HFFc6 (cell line): Measurements from ENCODE around the gene TRIB2. TPM values are rescaled to one million over a fixed set of nuclear protein-coding genes. Genes with fewer than 3 reads are reported as not detected.

Experiments
- DNase-seq: peaks from one replicate; pipeline ENCODE4 v3.0.0-alpha.2; 2018
- H3K27ac Mint-ChIP-seq: 2 replicates; pipeline ENCODE4 v1.8.0; 2020; ENCODE audit warnings: mild to moderate bottlenecking, mixed read lengths
- H3K27me3 Mint-ChIP-seq: 2 replicates; pipeline ENCODE4 v1.8.0; 2021; ENCODE audit warnings: mild to moderate bottlenecking, moderate library complexity, mixed read lengths; ENCODE audit not compliant: insufficient read depth
- H3K36me3 Mint-ChIP-seq: 2 replicates; pipeline ENCODE4 v1.8.0; 2021; ENCODE audit warnings: low read depth, mixed read lengths
- H3K4me1 Mint-ChIP-seq: 2 replicates; pipeline ENCODE4 v1.8.0; 2020; ENCODE audit warnings: low read depth, mixed read lengths
- H3K4me3 Mint-ChIP-seq: 2 replicates; pipeline ENCODE4 v1.8.0; 2020; ENCODE audit warnings: mild to moderate bottlenecking, moderate library complexity, mixed read lengths
- H3K9me3 Mint-ChIP-seq: 2 replicates; pipeline ENCODE4 v1.8.0; 2020; ENCODE audit warnings: mild to moderate bottlenecking, mixed read lengths
- CTCF ChIP-seq: fragments of 200-600 bp; sonication (generic); IDR thresholded peaks from 2 replicates; pipeline ENCODE4 v1.5.0; 2021; ENCODE audit warnings: antibody characterized with exemption, mild to moderate bottlenecking
- total RNA-seq, 6 experiments: library from RNA; stranded (reverse); fragmentation: NEBNext Ultra II Directional; extraction: Animal tissue kit (Norgen Biotek cat#: 25700); gene quantifications; 2 replicates in 1 of 6; 3 replicates in 5 of 6; pipeline ENCODE4 v1.2.3, GENCODE V29; 2021

The TRIB2 gene
- total RNA-seq, 6 experiments from 2014 or later: 13.6 to 22.9 (median 16.8) TPM

GRCh38 chr2:12718015-12718671, 1.4 kb downstream of the TRIB2 start:
- peaks cover 22% of the 10 kb centered on the region for H3K36me3 Mint-ChIP-seq
- H3K4me1 Mint-ChIP-seq: peaks cover 69% of the 10 kb centered on the region
- H3K27me3 Mint-ChIP-seq: peaks cover 3% of the 10 kb centered on the region; the same call in 1 of the 2 replicates
- H3K4me3 Mint-ChIP-seq: peak overlapping the region; percentile 98
- no peak for TF ChIP-seq CTCF
- peak overlapping the region; percentile 91 for H3K27ac Mint-ChIP-seq
- no peaks in the 10 kb centered on the region for H3K9me3 Mint-ChIP-seq
- DNase-seq: no peak

- no peak for DNase-seq
- no peaks in the 10 kb centered on the region for H3K9me3 Mint-ChIP-seq
- H3K36me3 Mint-ChIP-seq: peaks cover 29% of the 10 kb centered on the region
- H3K27me3 Mint-ChIP-seq: peaks cover 3% of the 10 kb centered on the region; the same call in 1 of the 2 replicates
- TF ChIP-seq CTCF: no peak; the same call in 1 of the 2 replicates
- peak overlapping the region; percentile 91 for H3K27ac Mint-ChIP-seq
- peaks cover 74% of the 10 kb centered on the region for H3K4me1 Mint-ChIP-seq
- peak overlapping the region; percentile 98 for H3K4me3 Mint-ChIP-seq
These were observed 2.1 kb downstream of the TRIB2 start for GRCh38 chr2:12718711-12719399.

- no peak for TF ChIP-seq CTCF
- peaks cover 74% of the 10 kb centered on the region for H3K4me1 Mint-ChIP-seq
- H3K27ac Mint-ChIP-seq: peak overlapping the region; percentile 91
These were observed 2.9 kb downstream of the TRIB2 start for GRCh38 chr2:12719400-12720277.

GRCh38 chr2:12720278-12720620, 3.5 kb downstream of the TRIB2 start:
- no peak for TF ChIP-seq CTCF
- no peak for DNase-seq
- H3K4me1 Mint-ChIP-seq: peaks cover 70% of the 10 kb centered on the region
- peak overlapping the region; percentile 91 for H3K27ac Mint-ChIP-seq
- peak overlapping the region; percentile 98 for H3K4me3 Mint-ChIP-seq
- H3K36me3 Mint-ChIP-seq: peaks cover 43% of the 10 kb centered on the region
- peaks cover 3% of the 10 kb centered on the region; the same call in 1 of the 2 replicates for H3K27me3 Mint-ChIP-seq
- H3K9me3 Mint-ChIP-seq: no peaks in the 10 kb centered on the region

More at GRCh38 chr2:12719400-12720277, 2.9 kb downstream of the TRIB2 start:
- Mint-ChIP-seq H3K27me3 (peaks cover 3% of the 10 kb centered on the region; the same call in 1 of the 2 replicates), H3K36me3 (peaks cover 37% of the 10 kb centered on the region), H3K4me3 (peak overlapping the region; percentile 98), H3K9me3 (no peaks in the 10 kb centered on the region)
- DNase-seq: peak; percentile 70

GRCh38 chr2:12720754-12721378, 4.1 kb downstream of the TRIB2 start:
- H3K27me3 Mint-ChIP-seq: peaks cover 3% of the 10 kb centered on the region; the same call in 1 of the 2 replicates
- H3K9me3 Mint-ChIP-seq: no peaks in the 10 kb centered on the region
- H3K4me3 Mint-ChIP-seq: peak overlapping the region; percentile 98
- peaks cover 47% of the 10 kb centered on the region for H3K36me3 Mint-ChIP-seq
- H3K27ac Mint-ChIP-seq: peak overlapping the region; percentile 91
- H3K4me1 Mint-ChIP-seq: peaks cover 64% of the 10 kb centered on the region
- TF ChIP-seq CTCF: no peak
- DNase-seq: no peak
